Measurements from ENCODE around the gene TADA3. TPM values are rescaled to one million over a fixed set of nuclear protein-coding genes. Genes with fewer than 3 reads are reported as not detected.
A peak's percentile ranks its signal among the peaks of the same experiment; 100 is the strongest.

The TADA3 gene
- total and polyA plus RNA-seq, 9 of the 15 experiments (the other 6 are each of a cell fraction or from before 2014, with no cell fraction given): 4.1 to 110 (median 74.8) TPM

- TF ChIP-seq, protein P1, sequence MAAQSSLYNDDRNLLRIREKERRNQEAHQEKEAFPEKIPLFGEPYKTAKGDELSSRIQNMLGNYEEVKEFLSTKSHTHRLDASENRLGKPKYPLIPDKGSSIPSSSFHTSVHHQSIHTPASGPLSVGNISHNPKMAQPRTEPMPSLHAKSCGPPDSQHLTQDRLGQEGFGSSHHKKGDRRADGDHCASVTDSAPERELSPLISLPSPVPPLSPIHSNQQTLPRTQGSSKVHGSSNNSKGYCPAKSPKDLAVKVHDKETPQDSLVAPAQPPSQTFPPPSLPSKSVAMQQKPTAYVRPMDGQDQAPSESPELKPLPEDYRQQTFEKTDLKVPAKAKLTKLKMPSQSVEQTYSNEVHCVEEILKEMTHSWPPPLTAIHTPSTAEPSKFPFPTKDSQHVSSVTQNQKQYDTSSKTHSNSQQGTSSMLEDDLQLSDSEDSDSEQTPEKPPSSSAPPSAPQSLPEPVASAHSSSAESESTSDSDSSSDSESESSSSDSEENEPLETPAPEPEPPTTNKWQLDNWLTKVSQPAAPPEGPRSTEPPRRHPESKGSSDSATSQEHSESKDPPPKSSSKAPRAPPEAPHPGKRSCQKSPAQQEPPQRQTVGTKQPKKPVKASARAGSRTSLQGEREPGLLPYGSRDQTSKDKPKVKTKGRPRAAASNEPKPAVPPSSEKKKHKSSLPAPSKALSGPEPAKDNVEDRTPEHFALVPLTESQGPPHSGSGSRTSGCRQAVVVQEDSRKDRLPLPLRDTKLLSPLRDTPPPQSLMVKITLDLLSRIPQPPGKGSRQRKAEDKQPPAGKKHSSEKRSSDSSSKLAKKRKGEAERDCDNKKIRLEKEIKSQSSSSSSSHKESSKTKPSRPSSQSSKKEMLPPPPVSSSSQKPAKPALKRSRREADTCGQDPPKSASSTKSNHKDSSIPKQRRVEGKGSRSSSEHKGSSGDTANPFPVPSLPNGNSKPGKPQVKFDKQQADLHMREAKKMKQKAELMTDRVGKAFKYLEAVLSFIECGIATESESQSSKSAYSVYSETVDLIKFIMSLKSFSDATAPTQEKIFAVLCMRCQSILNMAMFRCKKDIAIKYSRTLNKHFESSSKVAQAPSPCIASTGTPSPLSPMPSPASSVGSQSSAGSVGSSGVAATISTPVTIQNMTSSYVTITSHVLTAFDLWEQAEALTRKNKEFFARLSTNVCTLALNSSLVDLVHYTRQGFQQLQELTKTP (IDR thresholded peaks at IDR 0.05; ENCODE audit: low read depth in 1 of 2, partially characterized antibody in 2 of 2): peak in 1 of 2 experiments; percentile 27
- no peak for TF ChIP-seq KDM2B (CRISPR knock-in tag; IDR thresholded peaks at IDR 0.05)
- TF ChIP-seq, protein P2, sequence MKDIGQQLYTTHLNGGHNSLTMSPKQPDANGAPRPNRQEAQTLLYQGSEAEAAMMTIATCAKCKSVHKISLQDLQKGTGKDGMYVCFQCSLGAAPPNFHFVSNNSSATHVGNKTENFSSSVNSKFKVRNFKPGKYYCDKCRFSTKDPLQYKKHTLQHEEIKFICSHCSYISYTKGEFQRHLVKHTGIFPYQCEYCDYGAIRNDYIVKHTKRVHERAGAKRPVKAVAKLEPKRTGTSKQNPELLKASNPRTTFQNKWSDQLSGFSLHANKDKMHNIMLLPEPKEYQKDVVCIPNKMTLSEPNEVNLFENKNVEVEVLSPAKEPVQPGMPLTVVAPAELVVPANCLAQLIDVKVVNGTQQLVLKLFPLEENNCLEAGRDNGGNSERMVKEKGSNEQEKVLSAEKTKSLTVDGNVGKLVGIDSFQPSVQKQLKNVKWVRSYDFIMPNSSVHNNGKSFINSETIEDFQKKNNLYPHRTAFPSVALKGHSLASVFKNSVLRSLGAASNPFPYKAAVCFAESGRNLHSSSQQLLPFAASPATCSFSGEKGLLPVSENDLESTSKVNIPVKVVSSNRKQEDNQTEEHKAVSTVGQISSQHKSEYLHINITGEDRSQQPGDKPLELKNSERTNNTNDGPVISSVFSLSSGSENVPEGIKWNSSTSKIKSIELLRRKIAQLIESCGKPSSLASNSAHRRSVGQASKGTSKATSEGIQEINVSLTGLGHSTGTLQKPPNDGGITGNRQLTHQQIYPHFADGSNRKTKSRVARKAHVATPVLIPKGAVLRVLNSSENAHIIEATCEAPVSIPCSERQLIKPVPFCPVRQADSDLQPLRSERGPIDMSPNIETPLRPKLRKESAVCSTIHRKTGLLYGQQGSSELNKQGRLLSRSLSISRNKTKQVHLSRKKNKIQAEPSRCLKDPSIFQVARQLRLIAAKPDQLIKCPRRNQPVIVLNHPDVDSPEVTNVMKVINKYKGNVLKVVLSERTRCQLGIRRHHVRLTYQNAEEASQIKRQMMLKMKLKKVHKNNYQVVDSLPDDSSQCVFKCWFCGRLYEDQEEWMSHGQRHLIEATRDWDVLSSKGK (CRISPR knock-in tag; IDR thresholded peaks at IDR 0.05): 0 out of 2 replicates have a peak, but pooled peaks have one; percentile 46
- TF ChIP-seq, protein P3, sequence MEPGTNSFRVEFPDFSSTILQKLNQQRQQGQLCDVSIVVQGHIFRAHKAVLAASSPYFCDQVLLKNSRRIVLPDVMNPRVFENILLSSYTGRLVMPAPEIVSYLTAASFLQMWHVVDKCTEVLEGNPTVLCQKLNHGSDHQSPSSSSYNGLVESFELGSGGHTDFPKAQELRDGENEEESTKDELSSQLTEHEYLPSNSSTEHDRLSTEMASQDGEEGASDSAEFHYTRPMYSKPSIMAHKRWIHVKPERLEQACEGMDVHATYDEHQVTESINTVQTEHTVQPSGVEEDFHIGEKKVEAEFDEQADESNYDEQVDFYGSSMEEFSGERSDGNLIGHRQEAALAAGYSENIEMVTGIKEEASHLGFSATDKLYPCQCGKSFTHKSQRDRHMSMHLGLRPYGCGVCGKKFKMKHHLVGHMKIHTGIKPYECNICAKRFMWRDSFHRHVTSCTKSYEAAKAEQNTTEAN (CRISPR knock-in tag; IDR thresholded peaks at IDR 0.05): no peak
- TF ChIP-seq, protein P4, sequence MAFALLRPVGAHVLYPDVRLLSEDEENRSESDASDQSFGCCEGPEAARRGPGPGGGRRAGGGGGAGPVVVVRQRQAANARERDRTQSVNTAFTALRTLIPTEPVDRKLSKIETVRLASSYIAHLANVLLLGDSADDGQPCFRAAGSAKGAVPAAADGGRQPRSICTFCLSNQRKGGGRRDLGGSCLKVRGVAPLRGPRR (CRISPR knock-in tag; IDR thresholded peaks at IDR 0.05): 0 out of 2 replicates have a peak, but pooled peaks have one; percentile 68
- TF ChIP-seq BCL6 (CRISPR knock-in tag; IDR thresholded peaks at IDR 0.05): 0 out of 2 replicates have a peak, but pooled peaks have one; percentile 20
- 0 out of 2 replicates have a peak, but pooled peaks have one; percentile 65 for TF ChIP-seq ZNF551 (CRISPR knock-in tag; IDR thresholded peaks at IDR 0.05)
- peak in 1 of 2 experiments; percentile 57; a peak in 1 of 3 replicates for TF ChIP-seq CBX3 (IDR thresholded peaks at IDR 0.05; ENCODE audit: borderline replicate concordance in 1 of 2, low read length in 2 of 2)
- peak; percentile 55; the same call in 1 of the 2 replicates for TF ChIP-seq ZNF592 (IDR thresholded peaks at IDR 0.05)
- TF ChIP-seq TEAD1 (CRISPR knock-in tag; IDR thresholded peaks at IDR 0.05): peak in 1 of 2 experiments; percentile 37; a peak in 1 of 4 replicates
- 0 out of 2 replicates have a peak, but pooled peaks have one; percentile 34 for TF ChIP-seq MEF2D (tag; conservative IDR thresholded peaks at IDR 0.05; ENCODE audit: low read depth)
These were observed 376 bp downstream of the TADA3 start (continued) for GRCh38 chr3:9791790-9792404.

Measured in K562 (cell line).